Left cardiac atrium (tissue), 4 donors: Measurements from ENCODE around the gene POLR2L. TPM values are rescaled to one million over a fixed set of nuclear protein-coding genes. Genes with fewer than 3 reads are reported as not detected.

Experiments used
- ATAC-seq, 2 donors: fragments of 200-7000 bp; cut with Tn5 transposase; one replicate each; pipeline ENCODE4 v1.9.1; 2020; ENCODE audit warnings: mild to moderate bottlenecking in 2 of 2, moderate library complexity in 2 of 2
- DNase-seq: peaks from one replicate; pipeline ENCODE4 v3.0.0-alpha.2; 2020
- intact Hi-C, 2 donors: fragments of 100-400 bp; cut with DNase I; formaldehyde crosslinking; loops; one replicate each; pipeline versions ENCODE4 v1.14.1 to v1.15.1; 2022 to 2023
- total RNA-seq, 2 donors: library from RNA; stranded (reverse); fragmentation: NEBNext Ultra II Directional; extraction: Animal tissue kit (Norgen Biotek cat#: 25700); gene quantifications; one replicate each; pipeline ENCODE4 v1.2.1, GENCODE V29; 2021
- donor health status: DM: no; HTN: yes; CAD: no.
- donor health status: DM: no; HTN: yes; CAD: no; lungs with severe emphysema.
- donor health status: DM: yes; HTN: yes; CAD: no.
- donor health status: Dilated cardiomyopathy.

POLR2L gene
- total RNA-seq, 2 donors from 2014 or later, result 163 to 202 TPM

DNA sequence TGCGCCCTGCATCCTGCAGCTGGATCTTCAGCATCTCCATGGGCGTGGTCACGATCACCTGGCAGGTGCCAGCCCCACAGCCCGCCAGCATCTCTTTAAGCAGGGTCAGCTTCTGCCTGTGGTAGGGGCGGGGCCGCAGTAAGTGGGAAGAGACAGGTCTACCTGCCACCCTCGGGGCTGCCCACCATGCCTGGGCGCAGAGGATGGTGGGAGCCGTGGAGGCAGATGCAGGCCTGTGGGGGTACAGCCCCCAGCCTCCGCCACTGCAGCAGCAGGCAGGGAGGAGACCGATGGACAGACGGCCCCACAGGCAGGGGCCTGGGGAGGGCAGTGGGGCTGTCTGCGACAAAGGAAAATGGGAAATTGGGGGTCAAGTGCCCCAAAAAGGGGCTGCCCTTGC lies 49.5 kb downstream of the POLR2L start:
- intact Hi-C loops, result no loop called here
- DNase-seq, result no peak

DNA sequence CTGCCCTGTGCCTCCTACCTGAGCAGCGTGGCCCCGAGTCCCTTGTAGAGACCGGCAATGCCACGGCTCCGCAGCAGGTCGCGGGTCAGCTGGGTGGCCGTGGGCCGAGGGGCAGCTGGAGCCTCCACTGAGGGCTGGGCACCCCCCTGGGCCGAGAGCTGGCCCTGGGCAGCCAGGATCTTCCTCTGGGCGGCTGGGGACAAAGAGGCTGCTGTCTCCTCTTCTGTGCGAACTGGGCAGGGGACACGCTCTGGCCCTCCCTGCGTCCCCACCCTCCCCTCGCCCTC lies 49.9 kb downstream of the POLR2L start:
- intact Hi-C loops, result no loop called here
- ATAC-seq (no peak), DNase-seq (no peak)

More for the DNA sequence above, 49.5 kb downstream of the POLR2L start:
- ATAC-seq, result no peak

DNA sequence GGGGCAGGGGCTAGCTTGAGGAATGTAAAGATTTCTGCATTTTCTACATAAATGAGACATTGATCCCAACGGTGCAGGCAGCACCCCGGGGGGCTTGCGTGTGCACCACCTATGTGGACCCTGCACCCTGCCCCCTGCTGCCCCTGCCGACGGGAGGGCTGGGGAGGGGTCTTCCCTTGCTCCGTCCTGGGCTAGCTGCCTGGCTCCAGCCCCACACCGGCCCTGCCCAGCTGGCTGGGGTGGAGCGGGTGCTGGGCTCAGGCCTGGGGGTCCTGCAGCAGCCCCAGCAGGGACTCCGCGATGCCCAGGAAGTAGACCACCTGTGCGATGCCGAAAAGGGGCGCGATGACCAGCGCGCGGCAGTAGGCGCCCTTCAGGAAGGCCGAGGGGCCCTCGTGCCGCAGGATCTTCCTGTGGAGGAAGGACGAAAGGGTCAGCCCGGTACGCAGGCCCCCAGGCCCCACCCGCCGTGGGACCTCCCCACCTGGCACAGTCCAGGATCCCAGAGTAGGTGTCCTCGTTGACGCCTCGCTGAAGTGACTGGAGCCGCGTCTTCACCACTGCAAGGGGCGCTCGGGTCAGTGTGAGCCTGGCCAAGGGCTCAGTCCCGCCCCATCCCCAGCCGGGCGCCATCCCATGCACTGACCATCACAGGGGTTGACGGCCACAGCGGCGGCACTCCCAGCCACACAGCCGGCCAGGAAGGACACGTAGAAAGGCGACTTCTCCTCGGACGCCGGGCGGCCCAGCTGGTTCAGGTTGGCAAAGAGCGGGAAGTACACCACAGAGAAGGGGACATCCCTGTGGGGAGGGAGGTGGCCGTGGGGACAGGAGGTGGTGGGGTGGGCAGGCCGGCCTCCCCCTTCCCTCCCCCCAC lies 50.4 kb downstream of the POLR2L start:
- ATAC-seq (no peak), DNase-seq (no peak)
- intact Hi-C loops, result no loop called here

DNA sequence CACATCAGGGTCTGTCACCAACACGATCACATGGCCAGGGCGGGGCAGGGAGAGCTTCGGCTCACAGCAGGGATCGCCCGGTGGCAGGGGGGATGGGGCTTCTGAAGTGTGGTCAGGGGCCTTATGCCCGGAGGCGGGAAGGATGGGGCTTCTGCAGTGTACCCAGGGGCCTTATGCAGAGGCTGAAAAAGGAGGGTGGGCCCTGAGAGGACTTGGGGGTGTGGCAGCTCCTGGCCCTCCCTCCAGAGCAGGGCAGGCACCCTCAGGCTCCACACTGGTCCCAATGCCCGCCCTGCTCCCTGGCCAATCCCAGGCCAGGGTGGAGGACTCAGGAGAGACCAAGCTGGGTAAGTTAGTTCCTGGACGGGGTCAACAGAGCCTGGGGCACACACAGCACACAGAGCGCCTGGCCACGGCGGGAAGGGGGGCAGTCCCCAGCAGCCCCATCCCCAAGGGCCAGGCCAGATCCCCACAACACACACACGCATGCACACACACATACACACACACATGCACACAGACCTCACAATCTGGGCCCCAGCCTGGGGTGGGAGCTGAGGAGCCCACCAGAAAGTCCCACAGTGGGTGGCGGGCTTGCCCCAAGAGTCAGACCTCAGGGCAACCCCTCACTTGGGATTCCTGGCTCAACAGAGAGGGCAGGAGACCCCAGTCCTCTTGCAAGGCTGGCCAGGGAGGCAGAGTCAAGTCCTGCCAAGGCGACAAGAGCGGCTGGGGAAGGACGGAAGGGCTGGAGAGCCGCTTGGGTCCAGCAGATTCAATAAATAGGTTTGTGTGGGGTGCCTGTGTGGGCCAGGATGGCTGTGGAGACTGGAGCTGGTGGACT lies 51.4 kb downstream of the POLR2L start:
- no peak for DNase-seq
- intact Hi-C loops, result no loop called here
- no peak for ATAC-seq

DNA sequence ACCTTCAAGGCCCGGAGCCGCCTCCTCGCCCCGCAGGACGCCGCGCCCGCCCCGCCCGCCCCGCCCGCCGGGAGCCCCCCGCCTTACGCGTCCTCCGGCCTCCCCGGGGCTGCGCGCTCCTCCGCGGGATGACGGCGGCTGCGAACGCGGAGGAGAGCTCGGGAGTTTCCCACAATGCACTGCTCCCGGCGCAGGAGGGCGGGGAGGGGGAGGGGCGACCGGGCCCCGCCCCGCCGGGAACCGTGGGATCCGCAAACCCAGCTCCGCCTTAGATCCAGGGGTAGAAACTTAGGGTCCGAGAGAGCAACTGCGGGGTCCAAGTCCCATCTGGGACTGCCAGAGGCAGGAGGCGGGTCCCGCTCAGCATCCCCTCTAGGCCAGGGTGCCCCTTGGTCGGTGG lies 52.4 kb downstream of the POLR2L start, which contains the start of gene CEND1:
CEND1 (minus strand) TSS at position 148 of the 400 bp plus-strand sequence. CDS start 1,514 bp downstream, outside the sequence.
- DNase-seq (no peak), ATAC-seq (peak; percentile 26 to 34)
- intact Hi-C loops, result no loop called here

Other genes starting within 250 kb of the POLR2L start
- gene IRF7, start 226.6 kb downstream of the POLR2L start, total RNA-seq, result 10 to 100 TPM; 12.1 to 24.3 TPM
- not detected for gene CDHR5, start 217.6 kb downstream of the POLR2L start, total RNA-seq
- not detected for gene SCT, start 215.3 kb downstream of the POLR2L start, total RNA-seq
- gene DRD4, start 205.3 kb downstream of the POLR2L start, total RNA-seq, result under 1 TPM; 0.15 to 0.29 TPM
- gene DEAF1, start 147.3 kb downstream of the POLR2L start, total RNA-seq, result 10 to 100 TPM; 19.2 to 21.1 TPM
- gene TMEM80, start 146.7 kb downstream of the POLR2L start, total RNA-seq, result 10 to 100 TPM; 11.3 to 15.6 TPM
- 1 to 10 TPM; 6.5 to 8.0 TPM for gene EPS8L2, start 136.3 kb downstream of the POLR2L start, total RNA-seq
- gene TALDO1, start 95.1 kb downstream of the POLR2L start, total RNA-seq, result 100 to 1,000 TPM; 107 to 121 TPM
- gene GATD1, start 65.0 kb downstream of the POLR2L start, total RNA-seq, result 10 to 100 TPM; 29.8 to 43.5 TPM
- under 1 TPM in 1 of 2 donors, not detected in 1; 0.58 TPM for gene CEND1, start 52.4 kb downstream of the POLR2L start, total RNA-seq
- 10 to 100 TPM in 1 of 2 donors, 1 to 10 TPM in 1; 6.5 to 11.6 TPM for gene SLC25A22, start 44.2 kb downstream of the POLR2L start, total RNA-seq
- gene PIDD1, start 37.3 kb downstream of the POLR2L start, total RNA-seq, result 1 to 10 TPM; 8.5 to 9.1 TPM
- gene RPLP2, start 32.6 kb downstream of the POLR2L start, total RNA-seq, result 1,000 to 10,000 TPM; 1,371 to 1,375 TPM
- gene PNPLA2, start 23.6 kb downstream of the POLR2L start, total RNA-seq, result 100 to 1,000 TPM; 316 to 372 TPM
- 10 to 100 TPM; 18.9 to 27.7 TPM for gene CRACR2B, start 14.6 kb downstream of the POLR2L start, total RNA-seq
- gene CD151, start 9.6 kb downstream of the POLR2L start, total RNA-seq, result 100 to 1,000 TPM; 382 to 489 TPM
- gene TSPAN4, start 323 bp upstream of the POLR2L start, total RNA-seq, result 10 to 100 TPM; 46.1 to 63.5 TPM
- 10 to 100 TPM; 58.7 to 64.6 TPM for gene CHID1, start 68.3 kb upstream of the POLR2L start, total RNA-seq
- 10 to 100 TPM; 58.1 to 58.6 TPM for gene AP2A2, start 83.3 kb upstream of the POLR2L start, total RNA-seq
- gene MUC6, start 194.2 kb upstream of the POLR2L start, total RNA-seq, result not detected
- under 1 TPM in 1 of 2 donors, not detected in 1; 0.26 TPM for gene MUC2, start 232.3 kb upstream of the POLR2L start, total RNA-seq